Activated naive CD4-positive, alpha-beta T cell treated with anti-CD3 and anti-CD28 coated beads, Interleukin-2, amount 10 ng/mL, durations not matched to agents 7 days and 5 days (primary cell): ENCODE measurements around the gene PLXNC1.
A peak's percentile ranks its signal among the peaks of the same experiment; 100 is the strongest.

Source experiments
- CTCF ChIA-PET: fragments of 350-600 bp; sonication (Branson Sonifier 250); formaldehyde crosslinking; loops from one replicate; lab custom pipeline; 2021; ENCODE audit warnings: antibody characterized with exemption; lab: Charles Lee
- DNase-seq: peaks from one replicate; pipeline ENCODE4 v3.0.0-alpha.2; 2020
- H3K27ac Mint-ChIP-seq: one replicate; pipeline ENCODE4 v1.8.0; 2021; ENCODE audit warnings: mild to moderate bottlenecking, moderate library complexity, mixed read lengths
- H3K27me3 Mint-ChIP-seq: one replicate; pipeline ENCODE4 v1.8.0; 2021; ENCODE audit warnings: mild to moderate bottlenecking, mixed read lengths
- H3K36me3 Mint-ChIP-seq: one replicate; pipeline ENCODE4 v1.8.0; 2021; ENCODE audit warnings: mixed read lengths
- H3K4me1 Mint-ChIP-seq: one replicate; pipeline ENCODE4 v1.8.0; 2021; ENCODE audit warnings: mixed read lengths
- H3K4me3 Mint-ChIP-seq: one replicate; pipeline ENCODE4 v1.8.0; 2021; ENCODE audit warnings: mild to moderate bottlenecking, moderate library complexity, mixed read lengths
- H3K9me3 Mint-ChIP-seq: one replicate; pipeline ENCODE4 v1.8.0; 2021; ENCODE audit warnings: mixed read lengths

PLXNC1 gene

GRCh38 chr12:94116191-94116590 lies 32.2 kb upstream of the PLXNC1 start:
- peaks cover 12% of the 10 kb centered on the region for H3K4me1 Mint-ChIP-seq
- peaks cover 16% of the 10 kb centered on the region for H3K27me3 Mint-ChIP-seq
- H3K36me3 Mint-ChIP-seq, result no peaks in the 10 kb centered on the region
- no peak for DNase-seq
- H3K27ac Mint-ChIP-seq, result no peak overlapping the region
- CTCF ChIA-PET, result interaction anchor here (0.5 kb wide), 1 partner anchor 64 kb away, joined by 3 read pairs; no protein-coding TSS in a partner anchor
- no peaks in the 10 kb centered on the region for H3K9me3 Mint-ChIP-seq
- H3K4me3 Mint-ChIP-seq, result no peak overlapping the region

DNA sequence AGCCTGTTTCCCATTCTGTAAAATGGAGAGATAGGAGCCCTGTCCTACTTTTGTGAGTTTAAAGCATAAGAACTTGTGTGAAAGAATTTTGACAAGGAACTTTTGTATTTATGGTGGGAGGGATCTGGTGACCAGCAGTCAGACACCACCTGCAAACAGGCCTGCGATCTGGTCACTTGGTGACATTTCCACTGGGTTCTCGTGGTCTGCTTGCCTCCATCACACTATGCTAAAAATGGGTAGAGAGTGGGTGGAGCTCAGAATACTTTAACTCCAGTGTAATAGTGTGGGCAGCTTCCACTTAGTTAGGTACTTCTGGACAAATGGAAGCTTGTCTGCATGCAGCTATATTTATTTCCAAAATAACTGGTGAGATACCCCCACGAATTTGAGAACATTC lies 26.5 kb upstream of the PLXNC1 start:
- Mint-ChIP-seq H3K9me3 (peaks cover 3% of the 10 kb centered on the region), H3K36me3 (peaks cover 13% of the 10 kb centered on the region), H3K4me3 (no peak overlapping the region), H3K27ac (peak overlapping the region; percentile 99), H3K4me1 (peaks cover 51% of the 10 kb centered on the region), H3K27me3 (no peaks in the 10 kb centered on the region)
- no peak for DNase-seq
- CTCF ChIA-PET, result interaction anchor here (1.0 kb wide), 1 partner anchor 13 kb away, joined by 3 read pairs; no protein-coding TSS in a partner anchor

- CTCF ChIA-PET, result interaction anchor here (1.0 kb wide), 1 partner anchor 12 kb away, joined by 3 read pairs; no protein-coding TSS in a partner anchor
- Mint-ChIP-seq H3K4me3 (no peak overlapping the region), H3K27me3 (no peaks in the 10 kb centered on the region), H3K9me3 (peaks cover 3% of the 10 kb centered on the region), H3K4me1 (peaks cover 58% of the 10 kb centered on the region), H3K27ac (peak overlapping the region; percentile 99), H3K36me3 (peaks cover 13% of the 10 kb centered on the region)
- no peak for DNase-seq
Observed at GRCh38 chr12:94122591-94122990, 25.8 kb upstream of the PLXNC1 start.

DNA sequence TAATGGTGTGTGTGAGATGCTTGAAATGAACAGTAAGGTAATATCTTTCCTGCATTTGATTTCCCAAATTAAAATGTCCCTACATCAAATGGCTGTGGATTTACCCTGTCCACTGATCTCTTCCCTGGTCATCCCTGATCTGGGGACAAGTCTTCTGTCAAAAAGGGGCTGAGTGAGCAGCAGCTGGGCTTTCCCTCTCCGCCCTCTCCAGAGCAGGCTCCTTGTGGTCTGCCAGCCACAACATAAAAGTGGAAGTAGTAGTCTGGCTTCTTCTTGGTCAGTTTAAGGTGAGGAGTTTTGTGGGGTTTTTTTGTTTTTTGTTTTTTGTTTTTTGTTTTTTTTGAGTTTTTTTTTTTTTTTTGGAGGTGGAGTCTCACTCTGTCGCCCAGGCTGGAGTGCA lies 25.2 kb upstream of the PLXNC1 start:
- CTCF ChIA-PET, result interaction anchor here (1.0 to 4.0 kb wide), 2 partner anchors 11 to 21 kb away, joined by 3 to 25 read pairs; no protein-coding TSS in a partner anchor
- H3K4me1 Mint-ChIP-seq, result peaks cover 62% of the 10 kb centered on the region
- no peak overlapping the region for H3K4me3 Mint-ChIP-seq
- H3K27me3 Mint-ChIP-seq, result no peaks in the 10 kb centered on the region
- peak overlapping the region; percentile 99 for H3K27ac Mint-ChIP-seq
- H3K36me3 Mint-ChIP-seq, result peaks cover 13% of the 10 kb centered on the region
- peaks cover 3% of the 10 kb centered on the region for H3K9me3 Mint-ChIP-seq
- DNase-seq, result no peak

DNA sequence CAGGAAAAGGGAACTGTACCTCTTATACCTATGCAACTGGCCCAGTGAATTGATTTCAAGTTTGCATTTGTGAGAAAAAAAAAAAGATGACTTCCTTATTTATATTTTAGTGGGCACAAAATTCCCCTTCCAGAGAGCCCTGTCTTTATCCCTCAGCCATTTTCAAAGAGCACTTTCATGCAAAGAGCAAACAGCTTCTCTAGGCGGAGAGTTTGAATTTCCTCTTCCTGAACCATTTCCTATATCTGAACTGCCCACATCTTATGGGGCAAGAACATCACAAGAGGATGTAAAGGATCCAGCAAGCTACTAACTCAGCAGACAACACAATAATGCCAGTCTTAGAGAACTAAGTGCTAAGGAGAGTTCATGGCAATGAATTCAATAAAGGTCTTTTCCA lies 22.3 kb upstream of the PLXNC1 start:
- Mint-ChIP-seq H3K36me3 (peaks cover 17% of the 10 kb centered on the region), H3K27ac (peak overlapping the region; percentile 86), H3K4me3 (peak overlapping the region; percentile 3), H3K9me3 (peaks cover 17% of the 10 kb centered on the region), H3K4me1 (peaks cover 62% of the 10 kb centered on the region), H3K27me3 (no peaks in the 10 kb centered on the region)
- CTCF ChIA-PET, result interaction anchor here (0.7 to 4.0 kb wide), 9 partner anchors 8 to 638 kb away, joined by 3 to 25 read pairs (median 3); no protein-coding TSS in a partner anchor
- DNase-seq, result no peak

DNA sequence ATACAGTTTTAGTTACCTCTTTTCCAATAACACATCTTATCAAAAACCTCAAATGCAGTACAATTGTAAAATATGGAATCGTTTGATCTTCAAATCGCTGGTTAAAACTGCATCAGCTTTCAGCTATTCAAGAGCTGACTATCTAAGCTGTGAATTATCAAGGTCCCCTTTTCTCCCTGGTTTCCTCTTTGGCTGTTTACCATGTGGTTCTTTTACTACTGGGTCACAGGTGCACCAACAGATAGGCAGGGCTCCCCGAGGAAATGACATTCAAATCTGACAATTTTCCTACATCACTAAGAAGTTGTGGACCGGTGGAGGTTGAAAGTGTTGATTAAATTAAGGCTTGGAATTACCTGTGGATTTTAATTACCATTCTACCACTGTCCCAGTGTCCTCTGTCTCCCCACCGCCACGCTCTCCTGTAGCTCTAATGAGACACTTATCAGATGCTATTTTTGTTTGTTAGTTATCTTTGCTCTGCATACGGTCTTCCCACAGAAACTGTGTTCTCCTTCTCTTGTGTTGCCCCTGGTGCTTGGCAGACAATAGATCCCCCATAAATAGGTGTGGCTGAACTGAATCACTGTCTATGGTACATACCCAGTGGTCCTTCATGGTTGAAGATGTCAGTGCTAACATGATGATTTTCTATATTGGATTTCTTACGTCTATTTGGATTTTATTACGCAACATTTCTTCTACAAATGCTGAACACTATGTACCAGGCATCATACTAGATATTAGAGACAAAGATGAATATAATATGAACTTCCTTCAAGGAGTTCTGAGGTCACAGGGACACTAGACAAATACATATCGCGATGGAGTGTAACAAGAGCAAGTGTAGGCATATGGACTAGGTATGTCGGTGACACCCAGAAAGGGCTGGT lies 20.9 kb upstream of the PLXNC1 start:
- DNase-seq, result no peak
- Mint-ChIP-seq H3K9me3 (peaks cover 19% of the 10 kb centered on the region), H3K4me1 (peaks cover 54% of the 10 kb centered on the region), H3K36me3 (peaks cover 20% of the 10 kb centered on the region), H3K27ac (peak overlapping the region; percentile 11), H3K4me3 (no peak overlapping the region), H3K27me3 (no peaks in the 10 kb centered on the region)
- CTCF ChIA-PET, result interaction anchor here (1.1 to 3.4 kb wide), 2 partner anchors 7 to 636 kb away, joined by 3 to 19 read pairs; no protein-coding TSS in a partner anchor

DNA sequence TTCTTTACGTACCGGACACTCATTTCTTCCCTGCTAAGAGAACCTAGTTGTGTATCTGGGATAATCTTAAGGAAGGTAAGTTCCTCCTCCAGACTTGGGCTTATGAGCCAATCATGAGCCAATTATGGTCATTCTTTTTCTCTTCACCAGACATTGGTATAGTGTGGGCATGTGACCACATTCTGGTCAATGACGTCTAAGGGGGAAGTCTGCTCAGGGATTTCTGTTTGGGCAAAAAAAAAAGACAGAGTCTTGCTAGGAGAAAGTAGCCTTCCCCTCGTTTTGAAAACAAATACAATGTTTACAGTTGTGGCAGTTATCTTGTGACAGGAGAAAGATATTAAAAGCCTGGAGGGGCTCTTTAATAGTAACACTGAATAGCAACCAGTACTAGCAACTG lies 20.1 kb upstream of the PLXNC1 start:
- Mint-ChIP-seq H3K4me3 (no peak overlapping the region), H3K4me1 (peaks cover 46% of the 10 kb centered on the region), H3K27me3 (peaks cover 7% of the 10 kb centered on the region), H3K27ac (no peak overlapping the region), H3K36me3 (peaks cover 24% of the 10 kb centered on the region), H3K9me3 (peaks cover 18% of the 10 kb centered on the region)
- DNase-seq, result no peak
- CTCF ChIA-PET, result interaction anchor here (1.0 kb wide), 1 partner anchor 25 kb away, joined by 5 read pairs; no protein-coding TSS in a partner anchor

GRCh38 chr12:94133964-94134795 lies 14.2 kb upstream of the PLXNC1 start:
- H3K4me3 Mint-ChIP-seq, result no peak overlapping the region

DNA sequence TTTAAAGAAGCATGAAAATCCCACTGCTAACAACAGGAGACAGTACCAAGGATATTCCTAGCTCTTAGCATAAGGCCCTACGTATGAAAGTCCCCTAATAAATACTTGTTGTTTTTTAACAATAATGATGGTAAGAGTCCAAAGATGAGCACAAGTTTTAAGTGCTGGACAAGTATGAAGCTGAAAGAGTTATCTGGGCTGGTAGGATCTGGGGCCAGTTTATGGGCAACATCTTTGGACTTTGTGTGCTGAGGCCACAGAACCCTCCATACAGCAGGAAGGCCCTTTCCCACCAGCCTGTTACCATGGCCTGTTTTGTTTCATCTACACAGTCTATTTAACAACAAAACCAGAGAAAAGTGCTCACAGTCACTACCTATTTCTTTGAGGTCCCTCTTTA lies 12.5 kb upstream of the PLXNC1 start:
- Mint-ChIP-seq H3K4me3 (no peak overlapping the region), H3K4me1 (peaks cover 18% of the 10 kb centered on the region), H3K9me3 (peaks cover 4% of the 10 kb centered on the region), H3K27ac (no peak overlapping the region), H3K27me3 (peaks cover 14% of the 10 kb centered on the region), H3K36me3 (peaks cover 9% of the 10 kb centered on the region)
- no peak for DNase-seq
- CTCF ChIA-PET, result interaction anchor here (1.1 to 4.6 kb wide), 7 partner anchors 8 to 401 kb away, joined by 3 to 37 read pairs (median 3); no protein-coding TSS in a partner anchor

More at GRCh38 chr12:94133964-94134795, 14.2 kb upstream of the PLXNC1 start:
- peaks cover 15% of the 10 kb centered on the region for H3K9me3 Mint-ChIP-seq
- CTCF ChIA-PET, result interaction anchor here (0.7 to 4.6 kb wide), 16 partner anchors 9 to 407 kb away, joined by 3 to 37 read pairs (median 4); partner anchors contain the start of gene PLXNC1
- peaks cover 13% of the 10 kb centered on the region for H3K36me3 Mint-ChIP-seq
- no peak overlapping the region for H3K27ac Mint-ChIP-seq
- DNase-seq, result peak; percentile 49
- H3K27me3 Mint-ChIP-seq, result peaks cover 8% of the 10 kb centered on the region
- H3K4me1 Mint-ChIP-seq, result peaks cover 18% of the 10 kb centered on the region

DNA sequence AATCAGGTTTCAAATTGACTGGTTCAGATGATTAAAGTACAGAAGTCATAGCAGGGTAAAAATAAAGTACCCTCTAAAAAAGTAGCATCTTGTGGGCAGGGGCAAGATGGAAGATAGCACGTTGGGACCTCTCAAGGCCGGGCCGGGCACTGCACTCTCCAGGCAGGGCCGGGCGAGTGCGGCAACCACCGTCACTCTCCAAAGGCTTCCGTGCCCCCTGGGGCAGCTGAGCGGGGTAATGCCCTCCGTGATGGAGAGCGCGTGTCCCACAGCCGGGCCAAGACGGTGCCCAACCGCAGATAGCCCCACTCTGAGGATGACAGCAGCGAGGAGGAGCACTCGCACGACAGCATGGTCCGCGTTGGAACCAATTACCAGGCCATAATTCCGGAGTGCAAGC lies 8.6 kb upstream of the PLXNC1 start:
- no peak for DNase-seq
- CTCF ChIA-PET, result interaction anchor here (1.1 kb wide), 1 partner anchor 391 kb away, joined by 3 read pairs; no protein-coding TSS in a partner anchor
- Mint-ChIP-seq H3K4me3 (no peak overlapping the region), H3K27ac (no peak overlapping the region), H3K27me3 (peaks cover 23% of the 10 kb centered on the region), H3K36me3 (no peaks in the 10 kb centered on the region), H3K9me3 (no peaks in the 10 kb centered on the region), H3K4me1 (peaks cover 4% of the 10 kb centered on the region)

DNA sequence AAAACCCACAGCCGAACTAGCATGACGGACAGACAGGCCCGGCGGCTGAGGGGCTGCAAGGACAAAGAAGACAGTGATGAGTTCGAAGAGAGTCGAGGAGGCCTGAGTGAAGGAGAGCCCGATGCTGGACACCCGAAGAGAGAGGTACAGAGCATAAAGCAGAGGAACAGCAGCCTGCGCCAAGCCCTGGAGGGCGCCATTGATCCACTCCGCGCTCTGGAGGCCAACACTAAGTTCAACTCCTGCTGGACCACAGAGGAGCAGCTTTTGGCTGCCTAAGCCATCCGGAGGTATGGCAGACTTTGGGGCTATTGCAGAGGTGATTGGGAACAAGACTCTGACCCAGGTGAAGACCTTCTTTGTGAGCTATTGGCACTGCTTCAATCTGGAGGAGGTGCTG lies 7.8 kb upstream of the PLXNC1 start:
- Mint-ChIP-seq H3K4me1 (peaks cover 1% of the 10 kb centered on the region), H3K4me3 (no peak overlapping the region), H3K27ac (no peak overlapping the region), H3K36me3 (no peaks in the 10 kb centered on the region), H3K9me3 (no peaks in the 10 kb centered on the region), H3K27me3 (peaks cover 29% of the 10 kb centered on the region)
- CTCF ChIA-PET, result interaction anchor here (0.7 to 1.1 kb wide), 3 partner anchors 289 to 390 kb away, joined by 3 read pairs; no protein-coding TSS in a partner anchor
- peak; percentile 69 for DNase-seq

GRCh38 chr12:94141004-94141764 lies 7.2 kb upstream of the PLXNC1 start:
- H3K36me3 Mint-ChIP-seq, result no peaks in the 10 kb centered on the region
- DNase-seq, result no peak
- no peaks in the 10 kb centered on the region for H3K9me3 Mint-ChIP-seq
- peaks cover 2% of the 10 kb centered on the region for H3K4me1 Mint-ChIP-seq
- no peak overlapping the region for H3K4me3 Mint-ChIP-seq
- peaks cover 30% of the 10 kb centered on the region for H3K27me3 Mint-ChIP-seq
- CTCF ChIA-PET, result interaction anchor here (0.7 to 5.3 kb wide), 6 partner anchors 6 to 389 kb away, joined by 3 to 37 read pairs (median 3); no protein-coding TSS in a partner anchor
- H3K27ac Mint-ChIP-seq, result no peak overlapping the region

DNA sequence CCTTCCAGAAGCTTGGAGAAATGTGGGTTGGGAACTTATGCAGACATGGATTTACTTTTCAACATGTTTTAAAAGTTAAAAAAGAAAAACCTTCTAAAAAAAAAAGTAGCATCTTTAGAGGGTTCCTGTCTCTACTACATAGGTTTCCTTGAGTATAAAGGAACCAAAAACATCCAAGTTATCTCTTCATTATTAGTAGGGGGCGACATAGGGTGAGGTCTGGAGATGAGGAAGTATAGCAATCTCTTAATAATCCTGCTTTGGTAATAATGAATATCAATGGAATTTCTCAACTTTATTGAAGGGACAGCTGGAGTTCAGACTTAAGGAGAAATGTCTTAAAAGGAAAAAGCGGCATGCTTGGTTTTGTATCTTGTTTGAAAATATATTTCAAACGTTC lies 6.5 kb upstream of the PLXNC1 start:
- Mint-ChIP-seq H3K27me3 (peaks cover 37% of the 10 kb centered on the region), H3K9me3 (no peaks in the 10 kb centered on the region), H3K4me3 (no peak overlapping the region), H3K27ac (no peak overlapping the region), H3K36me3 (no peaks in the 10 kb centered on the region), H3K4me1 (peaks cover 4% of the 10 kb centered on the region)
- CTCF ChIA-PET, result interaction anchor here (0.8 to 5.3 kb wide), 4 partner anchors 7 to 290 kb away, joined by 3 to 37 read pairs (median 4); no protein-coding TSS in a partner anchor
- DNase-seq, result no peak
